ENCODE data around the gene TLE2.

TLE2 gene

GRCh38 chr19:2981898-2982297, 47.2 kb downstream of the TLE2 start:
- TF ChIP-seq EZH2 (optimal IDR thresholded peaks at IDR 0.05; ENCODE audit: low read depth, low read length) = no peak
- no peak for TF ChIP-seq EZH2phosphoT487 (IDR thresholded peaks at IDR 0.05; ENCODE audit: low read length)
- TF ChIP-seq CTCF (IDR thresholded peaks at IDR 0.05; ENCODE audit: low read length) = no peak
- Histone ChIP-seq H3K4me2 (ENCODE audit: low read depth, low read length) (no peak overlapping the region), H3K27me3 (replicated peaks; ENCODE audit: insufficient read depth, low read length) (peaks cover 85% of the 10 kb centered on the region), H3K9ac (ENCODE audit: low read length) (no peak overlapping the region), H3K4me1 (ENCODE audit: low read length) (no peaks in the 10 kb centered on the region), H3K36me3 (replicated peaks; ENCODE audit: insufficient read depth, low read length) (no peaks in the 10 kb centered on the region), H3F3A (ENCODE audit: insufficient read depth, low read length) (no peaks in the 10 kb centered on the region), H3K9me2 (replicated peaks; ENCODE audit: insufficient read depth, low read length) (no peaks in the 10 kb centered on the region), H4K20me1 (ENCODE audit: insufficient read depth, low read length) (no peaks in the 10 kb centered on the region), H2AFZ (ENCODE audit: low read length) (no peak overlapping the region), H3K4me3 (ENCODE audit: low read length) (no peak overlapping the region), H3K79me2 (ENCODE audit: low read length) (no peaks in the 10 kb centered on the region), H3K9me3 (replicated peaks; ENCODE audit: insufficient read depth, low read length) (no peaks in the 10 kb centered on the region), H3K27ac (ENCODE audit: low read length) (no peak overlapping the region)
- DNase-seq = no peak

GRCh38 chr19:2978772-2979171, 50.3 kb downstream of the TLE2 start:
- Histone ChIP-seq H3K9ac (ENCODE audit: low read length) (no peak overlapping the region), H3K36me3 (replicated peaks; ENCODE audit: insufficient read depth, low read length) (no peaks in the 10 kb centered on the region), H4K20me1 (ENCODE audit: insufficient read depth, low read length) (no peaks in the 10 kb centered on the region), H3K79me2 (ENCODE audit: low read length) (no peaks in the 10 kb centered on the region), H3K4me1 (ENCODE audit: low read length) (no peaks in the 10 kb centered on the region), H3K9me3 (replicated peaks; ENCODE audit: insufficient read depth, low read length) (no peaks in the 10 kb centered on the region), H3K9me2 (replicated peaks; ENCODE audit: insufficient read depth, low read length) (no peaks in the 10 kb centered on the region), H3K4me2 (ENCODE audit: low read depth, low read length) (no peak overlapping the region), H3F3A (ENCODE audit: insufficient read depth, low read length) (no peaks in the 10 kb centered on the region), H3K27me3 (replicated peaks; ENCODE audit: insufficient read depth, low read length) (peaks cover 94% of the 10 kb centered on the region), H3K27ac (ENCODE audit: low read length) (no peak overlapping the region), H2AFZ (ENCODE audit: low read length) (no peak overlapping the region), H3K4me3 (ENCODE audit: low read length) (no peak overlapping the region)
- DNase-seq = no peak
- TF ChIP-seq EZH2phosphoT487 (IDR thresholded peaks at IDR 0.05; ENCODE audit: low read length) = no peak
- TF ChIP-seq CTCF (IDR thresholded peaks at IDR 0.05; ENCODE audit: low read length) = no peak
- TF ChIP-seq EZH2 (optimal IDR thresholded peaks at IDR 0.05; ENCODE audit: low read depth, low read length) = no peak

GRCh38 chr19:2978166-2978767, 50.8 kb downstream of the TLE2 start:
- TF ChIP-seq CTCF (IDR thresholded peaks at IDR 0.05; ENCODE audit: low read length) (no peak), EZH2 (optimal IDR thresholded peaks at IDR 0.05; ENCODE audit: low read depth, low read length) (no peak), EZH2phosphoT487 (IDR thresholded peaks at IDR 0.05; ENCODE audit: low read length) (no peak)
- H3K9me3 ChIP-seq (replicated peaks; ENCODE audit: insufficient read depth, low read length) = no peaks in the 10 kb centered on the region
- no peak overlapping the region for H3K4me2 ChIP-seq (ENCODE audit: low read depth, low read length)
- H3K27ac ChIP-seq (ENCODE audit: low read length) = no peak overlapping the region
- no peak overlapping the region for H3K9ac ChIP-seq (ENCODE audit: low read length)
- no peaks in the 10 kb centered on the region for H3F3A ChIP-seq (ENCODE audit: insufficient read depth, low read length)
- no peaks in the 10 kb centered on the region for H3K79me2 ChIP-seq (ENCODE audit: low read length)
- H4K20me1 ChIP-seq (ENCODE audit: insufficient read depth, low read length) = no peaks in the 10 kb centered on the region
- H3K4me3 ChIP-seq (ENCODE audit: low read length) = no peak overlapping the region
- no peaks in the 10 kb centered on the region for H3K36me3 ChIP-seq (replicated peaks; ENCODE audit: insufficient read depth, low read length)
- H2AFZ ChIP-seq (ENCODE audit: low read length) = no peak overlapping the region
- no peak for DNase-seq
- H3K9me2 ChIP-seq (replicated peaks; ENCODE audit: insufficient read depth, low read length) = no peaks in the 10 kb centered on the region
- no peaks in the 10 kb centered on the region for H3K4me1 ChIP-seq (ENCODE audit: low read length)
- peaks cover 94% of the 10 kb centered on the region for H3K27me3 ChIP-seq (replicated peaks; ENCODE audit: insufficient read depth, low read length)
